Measurements from ENCODE around the gene ISX.

DNA sequence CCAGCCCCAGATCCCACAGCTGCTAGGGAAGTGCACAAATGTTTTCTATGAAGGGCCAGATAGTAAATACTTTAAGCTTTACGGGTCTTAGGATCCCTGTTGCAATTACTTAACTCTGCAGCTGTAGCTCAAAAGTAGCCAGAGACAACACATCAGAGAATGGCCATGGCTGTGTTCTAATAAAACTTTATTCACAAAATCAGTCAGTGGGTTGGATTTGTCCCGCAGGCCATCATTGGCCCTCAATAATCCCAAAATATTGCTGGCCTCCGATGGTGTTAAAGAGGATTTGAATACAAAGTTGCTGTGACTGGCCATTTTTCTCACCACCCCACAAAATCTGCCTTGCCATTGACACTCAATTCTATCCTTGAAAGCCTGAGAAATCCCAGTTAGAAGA, 49.6 kb downstream of the ISX start:
- TF ChIP-seq EZH2phosphoT487 (IDR thresholded peaks at IDR 0.05; ENCODE audit: insufficient read depth, low read depth), result no peak
- TF ChIP-seq EZH2 (IDR thresholded peaks at IDR 0.05; ENCODE audit: insufficient read depth, poor library complexity, severe bottlenecking), result no peak
